GM19438 (cell line): ENCODE data around the gene PAK5.

Source experiments
- ATAC-seq: cut with Tn5 transposase; IDR thresholded peaks from one replicate; pipeline ENCODE4 v1.9.1; 2021; ENCODE audit warnings: low read depth; ENCODE audit not compliant: unreplicated experiment

The PAK5 gene

DNA sequence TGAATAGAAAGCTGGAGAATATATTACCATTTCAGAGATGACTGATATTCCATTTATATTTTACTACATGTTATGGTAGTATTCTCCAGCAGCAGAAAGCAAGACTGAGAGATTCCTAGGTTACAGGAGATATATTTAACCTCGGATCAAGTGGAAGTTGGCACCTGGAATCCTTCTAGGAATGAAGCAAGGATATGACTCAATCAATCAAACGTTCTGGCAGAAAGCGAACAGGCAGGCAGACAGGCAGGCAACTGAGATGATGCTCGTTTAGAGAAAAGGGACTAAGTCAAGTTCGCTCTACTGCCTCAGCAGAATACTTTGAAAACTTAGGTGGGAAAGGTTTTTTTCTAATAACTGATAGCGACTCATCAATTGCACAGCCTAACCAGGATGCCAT, 46.2 kb downstream of the PAK5 start:
- no peak for ATAC-seq

DNA sequence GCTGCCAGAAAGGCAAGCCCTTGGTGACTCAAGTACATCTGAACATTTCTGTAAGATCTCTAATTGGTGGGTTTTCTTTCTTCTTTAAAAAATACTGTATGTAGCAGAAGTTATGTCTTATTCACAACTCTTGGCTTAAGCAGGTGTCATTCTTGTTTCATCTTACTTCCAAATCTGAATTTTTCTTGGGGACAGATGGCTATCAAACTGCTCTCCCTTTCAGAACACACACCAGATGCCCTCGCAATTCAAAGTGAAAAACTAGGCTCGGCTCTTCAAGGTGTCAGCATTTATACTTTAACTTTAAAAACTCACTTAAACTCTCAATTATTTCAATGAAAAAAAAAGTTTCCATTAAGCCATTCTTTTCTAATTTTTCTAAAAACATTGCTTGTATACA, 49.7 kb downstream of the PAK5 start:
- no peak for ATAC-seq

DNA sequence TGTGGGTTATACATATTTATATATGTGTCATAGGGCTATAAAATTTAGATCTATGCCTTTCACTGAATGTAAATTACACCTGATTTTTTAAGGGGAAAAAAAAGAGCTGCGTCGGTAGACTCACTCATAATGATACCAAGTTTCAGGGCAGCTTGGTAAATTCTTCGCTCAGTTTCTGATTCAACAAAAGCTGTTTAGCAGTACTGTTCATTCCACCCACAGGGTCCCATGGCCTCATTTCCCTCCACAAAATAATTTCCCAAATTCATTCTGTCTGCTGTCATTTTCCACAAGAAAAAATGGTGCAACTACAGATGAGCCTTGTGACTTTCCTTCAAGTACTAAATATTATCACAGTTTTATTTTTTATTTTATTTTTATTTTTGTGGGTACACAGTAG, 63.7 kb downstream of the PAK5 start:
- ATAC-seq = no peak

DNA sequence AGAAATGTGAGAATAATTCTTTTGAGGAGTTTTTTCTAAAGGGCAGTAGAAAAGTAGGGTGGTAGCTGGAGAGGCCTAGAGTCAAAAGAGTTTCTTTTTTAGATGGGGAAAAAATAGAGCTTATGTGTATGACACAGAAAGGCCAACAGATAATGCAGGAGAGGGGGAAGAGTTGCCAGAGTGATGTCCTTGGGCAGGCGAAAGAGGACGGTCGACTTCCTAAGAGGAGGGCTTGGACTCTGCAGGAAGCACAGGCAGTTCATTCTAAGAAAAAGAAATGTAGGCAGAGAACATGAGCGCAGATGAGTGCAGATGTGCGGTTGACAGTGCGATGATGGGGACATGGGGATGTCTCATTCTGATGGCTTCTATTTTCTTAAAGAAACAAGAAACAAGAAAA, 68.9 kb downstream of the PAK5 start:
- no peak for ATAC-seq

DNA sequence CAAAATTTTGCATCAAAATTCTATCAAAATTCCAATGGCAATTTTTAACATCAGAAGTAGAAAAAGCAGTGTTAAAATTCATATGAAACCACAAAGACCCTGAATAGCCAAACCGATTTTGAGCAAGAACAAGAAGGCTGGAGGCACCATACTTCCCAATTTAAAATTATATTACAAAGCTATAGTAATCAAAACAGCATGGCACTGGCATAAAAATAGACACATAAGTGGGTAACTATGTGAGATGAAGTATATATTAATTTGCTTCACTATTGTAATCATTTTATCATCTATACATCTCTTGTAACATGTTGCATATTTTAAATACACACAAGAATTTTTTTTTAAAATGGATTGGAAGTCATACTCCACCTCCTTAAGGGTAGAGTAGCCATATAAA, 77.4 kb downstream of the PAK5 start:
- ATAC-seq = no peak

DNA sequence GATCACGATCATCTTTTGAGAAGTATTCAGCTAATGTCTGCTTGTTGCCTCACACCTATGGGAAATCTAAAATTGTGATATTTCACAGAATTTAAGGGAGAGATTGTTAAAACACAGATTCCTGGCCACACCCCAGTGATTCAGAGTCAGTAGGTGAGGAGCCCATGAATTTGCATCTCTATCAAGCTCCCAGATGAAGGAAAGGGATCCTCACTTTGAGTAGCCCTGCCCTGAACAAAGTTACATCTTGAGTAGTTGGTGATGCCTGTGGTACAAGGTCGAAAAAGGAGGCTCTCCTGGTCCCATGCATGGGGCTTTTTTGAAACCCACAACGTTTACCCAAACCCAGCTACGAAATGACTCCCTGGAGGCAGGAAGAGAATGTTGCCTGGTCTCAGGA, 79.5 kb downstream of the PAK5 start:
- ATAC-seq = no peak

DNA sequence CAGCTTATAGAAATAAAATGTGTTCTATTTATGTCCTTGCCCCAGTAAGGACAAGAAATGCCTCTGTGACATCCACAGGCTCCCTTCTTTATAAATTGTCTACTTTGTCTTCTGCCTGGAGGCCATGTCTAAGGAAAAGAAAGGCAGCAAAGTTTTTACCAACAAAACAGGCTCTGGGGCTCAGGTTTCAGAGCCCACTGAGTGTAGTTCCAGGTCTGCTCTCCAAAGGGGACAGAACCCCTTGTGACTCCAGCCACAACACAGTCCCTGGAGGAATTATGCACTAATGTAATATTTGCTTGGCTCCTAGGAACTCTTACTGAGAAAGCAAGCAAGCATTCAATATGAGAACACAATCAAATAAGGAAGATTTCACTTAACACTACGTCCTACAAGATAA, 80.1 kb downstream of the PAK5 start:
- no peak for ATAC-seq

DNA sequence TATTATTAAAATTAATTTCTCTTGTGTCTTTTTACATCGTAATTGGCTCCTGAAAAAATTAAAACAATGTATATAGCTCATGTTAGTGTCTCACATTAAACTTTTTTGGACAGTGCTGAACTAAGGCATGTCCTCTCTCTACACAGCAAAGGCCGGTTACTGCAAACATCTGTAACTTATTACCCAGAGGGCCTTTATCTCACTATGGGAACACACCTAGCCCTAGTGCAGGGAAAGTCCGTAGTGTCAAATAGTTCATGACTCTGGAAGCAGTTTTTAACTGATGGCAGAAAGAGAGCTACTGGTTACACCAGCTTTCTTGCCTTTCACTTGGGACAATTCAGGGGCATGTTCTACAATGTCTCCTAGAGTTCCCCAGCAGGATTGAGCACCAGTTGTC, 82.2 kb downstream of the PAK5 start:
- no peak for ATAC-seq

DNA sequence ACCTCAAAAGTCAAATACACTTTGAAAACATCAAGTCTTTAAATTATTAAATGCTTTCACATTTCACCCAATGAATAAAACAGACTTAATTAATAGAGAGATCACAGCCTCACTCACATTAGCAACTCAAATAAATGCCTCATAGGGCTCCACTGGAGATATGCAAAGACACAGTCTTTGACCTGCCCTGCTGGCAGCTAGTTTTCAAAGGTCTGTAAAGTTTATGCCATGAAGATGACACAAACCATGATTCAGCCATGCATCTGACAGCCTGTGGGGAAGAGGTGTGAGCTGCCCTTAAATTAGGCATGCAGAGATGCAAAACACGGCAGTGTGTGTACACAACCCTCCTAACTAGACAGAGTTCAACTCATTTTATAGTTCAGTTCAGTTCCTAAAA, 83.6 kb downstream of the PAK5 start:
- no peak for ATAC-seq

DNA sequence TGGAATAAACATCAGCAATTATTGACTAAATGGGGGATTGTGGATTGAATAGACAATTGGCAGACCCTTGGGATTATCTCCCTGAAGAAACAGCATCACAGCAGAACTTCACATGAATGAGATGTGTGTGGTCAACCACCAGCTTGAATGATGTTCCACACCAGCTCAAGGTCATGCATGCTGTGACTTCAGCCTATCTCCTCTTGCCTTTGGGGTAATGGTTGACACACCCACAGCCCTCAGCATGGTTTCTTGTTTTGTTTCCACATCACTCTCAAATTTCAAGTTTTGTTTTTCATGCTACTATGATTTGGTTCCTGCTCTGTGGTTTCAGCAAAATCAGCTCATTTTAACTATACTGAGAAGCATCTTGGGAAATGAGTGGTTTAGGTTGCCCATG, 94.3 kb downstream of the PAK5 start:
- no peak for ATAC-seq

DNA sequence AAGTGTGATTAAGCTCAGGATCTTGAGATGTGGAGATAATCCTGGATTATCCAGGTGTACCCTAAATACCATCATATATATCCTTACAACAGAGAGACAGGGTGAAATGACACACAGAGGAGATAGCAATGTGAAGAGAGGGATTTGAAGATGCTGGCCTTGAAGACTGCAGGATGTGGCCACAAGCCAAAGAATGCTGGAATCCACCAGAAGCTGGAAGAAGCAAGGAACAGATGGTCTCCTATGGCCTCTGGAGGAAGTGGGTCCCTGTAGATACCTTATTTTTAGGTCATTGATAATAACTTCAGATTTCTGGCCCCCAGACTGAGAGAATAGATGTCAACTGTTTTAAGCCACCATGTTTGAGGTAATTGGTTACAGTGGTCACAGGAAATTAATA, 95.0 kb downstream of the PAK5 start:
- no peak for ATAC-seq

DNA sequence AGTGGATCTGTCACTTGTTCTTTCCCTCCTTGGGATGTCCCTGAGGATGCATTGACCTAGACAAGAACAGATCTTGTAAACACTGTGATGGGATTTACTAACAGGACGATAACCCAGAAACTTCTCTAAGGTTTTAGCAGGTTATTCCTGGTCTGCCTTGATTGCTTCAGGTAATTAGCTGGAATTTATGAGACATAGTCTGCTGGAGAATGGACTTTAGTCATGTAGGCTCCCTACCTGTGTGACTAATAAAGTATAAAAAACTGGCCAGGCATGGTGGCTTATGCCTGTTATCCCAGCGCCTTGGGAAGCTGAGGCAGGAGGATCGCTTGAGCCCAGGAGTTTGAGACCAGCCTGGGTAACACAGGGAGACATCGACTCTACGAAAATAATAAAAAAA, 96.1 kb downstream of the PAK5 start:
- ATAC-seq = no peak

DNA sequence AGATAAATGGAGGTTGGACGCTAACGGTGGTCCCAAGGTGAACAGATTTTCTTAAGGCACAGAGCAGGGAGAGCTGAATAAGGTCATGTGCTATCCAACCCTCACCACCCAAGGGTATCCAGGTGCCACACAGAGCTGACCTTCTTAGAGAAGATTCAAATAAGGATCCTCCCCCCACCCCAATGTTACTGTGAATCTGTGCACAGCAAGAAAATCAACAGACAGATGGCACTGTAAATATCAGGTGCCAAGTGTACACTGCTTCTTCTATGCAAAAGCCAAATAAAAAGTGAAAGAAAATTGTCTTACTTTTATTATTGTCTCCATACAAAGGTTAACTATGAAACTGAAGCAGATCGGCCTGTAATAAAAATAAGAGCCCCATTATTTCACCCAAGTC, 96.9 kb downstream of the PAK5 start:
- no peak for ATAC-seq

DNA sequence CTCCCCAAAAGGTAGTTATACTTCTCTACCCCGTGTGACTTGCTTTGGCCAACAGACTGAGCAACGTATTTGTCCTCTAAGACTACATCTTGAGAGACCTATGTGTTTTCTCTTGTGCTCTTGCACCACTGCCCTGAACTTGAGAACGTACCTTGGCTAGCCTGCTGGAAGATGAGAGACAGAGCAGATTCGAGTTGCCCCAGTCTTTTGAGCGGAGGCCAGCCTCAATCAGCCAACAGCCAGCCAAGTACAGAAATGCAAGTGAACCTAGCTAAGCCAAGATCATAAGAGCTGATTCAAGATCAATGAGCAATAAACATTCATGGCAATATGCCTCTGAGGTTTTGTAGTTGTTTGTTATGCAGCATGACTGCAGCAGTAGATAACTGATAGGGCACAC, 98.4 kb downstream of the PAK5 start:
- no peak for ATAC-seq

DNA sequence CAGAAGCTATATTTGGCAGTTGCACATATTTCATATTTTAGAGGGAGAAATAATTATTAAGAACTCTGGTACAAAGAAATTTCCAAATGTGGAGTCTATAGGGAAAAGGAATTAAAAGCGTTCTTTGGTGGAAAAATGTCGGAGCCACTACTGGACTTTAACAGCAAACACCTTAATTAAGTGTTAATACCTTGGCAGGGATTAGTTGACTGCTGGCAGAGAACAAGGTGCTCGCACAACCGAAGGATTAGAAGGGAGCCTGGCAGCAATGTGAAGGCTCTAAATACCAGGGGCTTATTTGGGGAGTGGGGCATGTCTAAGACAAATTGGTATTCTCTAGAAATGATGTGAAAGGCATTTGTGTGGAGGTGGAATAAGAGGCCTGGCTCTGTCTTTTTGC, 98.9 kb downstream of the PAK5 start:
- ATAC-seq = no peak

DNA sequence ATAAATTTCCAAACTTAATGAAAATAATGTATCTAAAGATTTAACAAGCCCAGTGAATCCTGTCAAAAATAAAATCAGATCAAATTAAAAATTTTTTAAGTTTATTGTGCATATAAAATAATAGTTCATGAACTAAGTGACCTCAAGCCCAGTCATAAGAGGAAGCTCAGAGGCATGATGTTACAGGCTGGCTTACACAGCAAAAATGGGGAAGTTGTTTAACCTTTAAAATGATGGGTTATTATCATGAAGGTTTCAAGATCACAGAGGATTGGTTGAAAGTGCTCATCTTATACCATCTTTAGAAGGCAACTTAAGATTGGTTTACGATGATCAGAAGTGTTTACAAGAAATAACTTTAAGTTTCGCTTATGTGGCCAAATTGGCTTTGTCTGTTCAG, 102.5 kb downstream of the PAK5 start:
- no peak for ATAC-seq

DNA sequence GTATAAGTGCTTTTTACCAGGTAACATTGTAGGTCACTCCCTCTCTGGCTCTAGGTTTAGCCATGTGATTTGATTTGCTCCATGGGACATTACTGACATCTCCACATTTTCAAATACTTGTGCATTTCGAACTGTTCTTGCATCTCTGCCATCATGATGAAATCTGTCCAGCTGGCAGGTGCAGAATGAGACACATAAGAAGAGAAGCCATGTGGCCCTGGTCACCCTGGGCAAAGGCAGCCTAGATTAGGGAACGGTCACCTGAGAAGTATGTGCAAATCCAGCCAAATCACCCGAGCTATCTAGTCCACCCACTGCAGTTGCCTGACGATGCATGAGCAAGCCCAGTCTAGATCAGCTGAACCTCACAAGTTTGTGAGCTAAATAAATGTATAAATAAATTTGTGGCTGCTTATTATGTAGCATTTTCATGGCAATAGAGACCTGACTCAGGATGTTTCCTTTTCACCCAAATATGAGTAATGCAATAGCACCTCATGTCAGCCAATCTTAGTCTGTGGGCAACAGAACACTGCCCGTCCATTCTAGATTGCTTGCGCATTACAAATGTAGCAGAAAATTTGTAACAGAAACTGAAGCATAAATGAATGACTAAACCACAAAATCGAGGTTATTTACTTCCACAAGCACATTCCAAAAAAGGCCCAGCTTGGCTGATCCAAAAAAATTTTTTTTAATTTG, 115.2 kb downstream of the PAK5 start:
- no peak for ATAC-seq

DNA sequence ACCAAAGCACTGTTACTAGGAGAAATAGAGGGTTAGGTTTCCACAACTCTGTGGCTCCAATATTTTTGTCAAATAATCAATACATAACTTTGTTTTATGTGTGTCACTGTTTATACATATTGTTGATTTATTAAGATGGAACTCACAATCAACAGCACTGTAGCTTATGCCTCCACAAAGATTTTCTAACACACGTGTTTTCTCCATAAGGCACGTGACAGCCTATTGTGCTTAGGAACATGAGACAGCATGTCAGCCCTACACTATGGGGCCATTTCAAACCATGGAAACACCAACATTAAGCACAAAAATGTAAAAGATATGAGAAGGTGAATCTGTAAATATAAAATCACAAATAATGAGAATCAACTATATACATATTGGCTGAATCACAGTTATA, 127.0 kb downstream of the PAK5 start:
- ATAC-seq = no peak

DNA sequence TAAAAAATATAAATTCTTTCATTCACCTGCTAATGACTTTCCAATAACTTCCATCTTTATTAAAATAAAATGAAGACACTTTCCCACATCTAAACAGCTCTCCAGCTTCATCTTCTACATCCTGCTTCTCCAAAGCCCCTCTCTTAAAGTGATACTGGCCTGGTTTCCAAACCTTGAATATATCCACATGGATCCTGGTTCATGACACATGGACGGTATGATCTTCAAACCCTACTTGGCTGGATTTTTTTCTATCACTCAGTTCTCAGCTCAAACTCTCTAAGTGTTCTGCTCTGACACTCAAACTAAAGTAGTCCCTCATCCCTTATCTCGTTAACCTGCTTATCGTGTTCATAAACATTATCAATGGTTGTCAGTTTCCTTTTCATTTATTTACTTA, 128.2 kb downstream of the PAK5 start:
- no peak for ATAC-seq

DNA sequence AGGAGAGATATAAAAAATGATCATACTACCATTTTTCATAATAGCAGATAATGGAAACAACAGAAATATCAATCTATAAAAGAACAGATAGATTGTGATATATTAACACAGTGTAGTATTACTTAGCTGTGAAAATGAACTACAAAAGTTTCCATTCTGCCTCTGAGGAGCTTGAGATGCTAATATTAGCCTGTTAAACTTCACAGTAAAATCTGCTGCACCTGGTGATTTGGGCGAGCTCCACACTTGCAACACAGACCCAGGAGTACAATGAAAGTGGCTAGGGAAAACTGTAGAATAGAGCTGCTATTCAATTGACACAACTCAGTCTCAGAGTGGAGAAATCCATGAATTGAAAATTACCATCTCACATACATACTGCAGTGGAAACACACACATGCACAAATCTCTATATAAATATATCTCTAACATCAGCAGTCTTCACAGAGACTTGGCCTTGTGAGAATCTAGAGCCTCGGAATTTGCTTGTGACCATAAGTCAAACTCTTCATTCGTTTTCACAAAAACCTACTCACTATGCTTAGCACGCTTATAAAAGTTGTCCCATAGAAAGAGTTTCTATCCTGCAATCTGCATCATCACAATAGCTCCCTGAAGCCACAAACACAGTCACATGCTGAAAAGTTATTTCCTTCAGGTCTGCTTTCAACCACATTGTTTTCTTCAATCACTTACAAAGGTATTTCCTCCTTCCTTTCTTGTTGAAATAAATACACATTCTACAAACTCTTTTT, 133.0 kb downstream of the PAK5 start:
- no peak for ATAC-seq

DNA sequence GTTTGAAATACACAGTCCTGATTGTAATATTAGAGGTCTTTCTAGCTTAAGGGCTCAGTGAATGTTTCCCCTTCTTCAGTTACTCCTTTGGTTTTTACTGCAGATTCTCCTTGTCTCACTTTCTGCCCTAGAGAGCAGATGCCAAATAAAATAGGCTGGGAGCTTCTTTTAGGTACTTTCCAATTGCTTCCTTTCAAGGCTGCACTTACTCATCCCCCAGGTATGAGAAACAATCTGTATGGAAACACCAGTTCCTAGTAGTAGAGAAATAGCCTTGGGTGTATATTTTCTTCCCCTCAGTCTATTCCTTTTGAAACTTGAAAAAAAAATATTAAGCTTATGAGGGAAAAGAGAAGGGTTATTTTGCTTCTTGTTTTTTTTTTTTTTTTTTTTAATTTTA, 139.7 kb downstream of the PAK5 start:
- ATAC-seq = no peak

DNA sequence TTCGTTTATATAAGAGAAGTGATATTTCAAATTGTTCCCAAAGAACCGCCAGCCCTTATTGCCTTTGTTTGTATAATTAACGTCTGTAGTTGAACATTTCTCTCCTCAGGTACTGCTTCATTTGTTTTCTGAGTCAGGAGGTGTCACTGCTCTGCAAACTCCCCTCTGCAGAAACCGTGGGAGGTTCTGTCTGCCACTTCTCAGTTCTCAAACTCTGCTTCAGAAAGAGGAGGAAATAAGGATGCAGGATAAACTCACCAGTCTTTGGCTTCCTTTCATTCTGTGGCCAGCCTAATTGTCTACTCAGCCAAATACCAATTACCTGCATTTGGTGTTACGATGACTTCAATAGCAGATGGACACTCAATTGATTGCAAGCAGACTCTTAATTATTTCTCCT, 149.8 kb downstream of the PAK5 start:
- no peak for ATAC-seq

DNA sequence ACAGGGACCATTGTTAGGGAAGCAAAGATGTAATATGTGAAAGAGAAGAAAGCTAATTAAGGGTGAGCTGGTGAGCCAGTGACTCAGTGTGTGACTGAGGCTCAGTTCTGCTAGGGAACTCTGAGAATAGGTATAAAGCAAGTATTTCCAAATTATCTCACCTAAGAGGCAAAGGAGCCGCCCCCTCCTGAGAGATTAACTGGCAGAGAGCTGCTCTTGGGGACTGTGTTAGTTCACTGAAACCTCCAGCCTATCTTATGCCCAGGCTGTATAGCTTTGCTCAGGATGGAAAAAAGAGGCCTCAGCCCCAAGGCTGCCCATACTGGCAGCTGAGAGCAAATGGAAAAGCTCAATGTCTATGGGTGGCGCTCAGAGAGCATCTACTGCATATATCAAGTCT, 152.0 kb downstream of the PAK5 start:
- ATAC-seq = no peak
